HG03432 (cell line): ENCODE results near the gene BCAS3.
"Not testable (repeated sequence)": the region's sequence is repeated elsewhere in the genome, so short reads cannot be mapped to it uniquely, and the experiment has no call there.

Source experiments
- ATAC-seq: cut with Tn5 transposase; IDR thresholded peaks from one replicate; pipeline ENCODE4 v1.9.1; 2021; ENCODE audit warnings: mild to moderate bottlenecking, moderate library complexity; ENCODE audit not compliant: unreplicated experiment

Gene BCAS3

DNA sequence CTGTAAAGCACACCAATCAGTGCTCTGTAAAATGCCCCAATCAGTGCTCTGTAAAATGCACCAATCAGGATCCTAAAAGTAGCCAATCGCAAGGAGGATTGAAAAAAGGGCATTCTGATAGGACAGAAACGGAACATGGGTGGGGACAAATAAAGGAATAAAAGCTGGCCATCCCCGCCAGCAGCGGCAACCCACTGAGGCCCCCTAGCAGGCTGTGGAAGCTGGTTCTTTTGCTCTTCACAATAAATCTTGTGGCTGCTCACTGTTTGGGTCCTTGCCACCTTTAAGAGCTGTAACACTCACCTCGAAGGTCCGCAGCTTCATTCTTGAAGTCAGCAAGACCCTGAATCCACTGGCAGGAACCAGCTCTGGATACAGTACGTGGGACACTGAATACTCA lies 559.6 kb downstream of the BCAS3 start:
- no peak for ATAC-seq

- ATAC-seq: no peak
Measured at GRCh38 chr17:61238455-61238933, 560.8 kb downstream of the BCAS3 start.

- no peak for ATAC-seq
Measured at GRCh38 chr17:61239327-61239726, 561.7 kb downstream of the BCAS3 start.

GRCh38 chr17:61239953-61240352 lies 562.3 kb downstream of the BCAS3 start:
- ATAC-seq: no peak

DNA sequence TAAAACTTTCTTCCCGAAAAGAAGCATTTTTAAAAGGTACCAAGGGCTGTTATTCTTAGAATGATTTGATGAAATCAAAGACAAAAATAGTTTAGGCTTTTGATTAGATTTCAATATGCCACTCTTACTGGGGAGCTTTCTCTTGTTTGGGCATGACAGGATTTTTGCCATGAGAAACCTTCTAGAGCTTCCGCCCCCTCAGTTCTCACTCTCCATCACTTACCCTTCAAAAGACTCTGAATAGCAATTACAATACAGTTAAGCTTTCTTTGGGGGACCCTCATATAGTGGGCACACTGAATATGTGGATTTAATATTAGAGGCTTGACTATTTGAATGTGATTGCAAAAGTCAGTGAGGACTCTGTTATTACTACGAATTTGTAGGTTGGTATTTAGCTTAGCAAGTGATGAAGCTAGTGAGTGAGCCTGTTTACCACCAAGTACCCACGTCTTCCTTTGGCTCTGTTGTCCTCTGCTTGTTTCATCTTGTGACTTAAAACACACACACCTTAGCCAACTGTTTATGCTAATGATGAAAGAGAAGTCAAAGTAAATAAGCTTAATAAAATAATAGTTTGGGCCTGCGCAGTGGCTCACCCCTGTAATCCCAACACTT lies 563.3 kb downstream of the BCAS3 start:
- no peak for ATAC-seq

DNA sequence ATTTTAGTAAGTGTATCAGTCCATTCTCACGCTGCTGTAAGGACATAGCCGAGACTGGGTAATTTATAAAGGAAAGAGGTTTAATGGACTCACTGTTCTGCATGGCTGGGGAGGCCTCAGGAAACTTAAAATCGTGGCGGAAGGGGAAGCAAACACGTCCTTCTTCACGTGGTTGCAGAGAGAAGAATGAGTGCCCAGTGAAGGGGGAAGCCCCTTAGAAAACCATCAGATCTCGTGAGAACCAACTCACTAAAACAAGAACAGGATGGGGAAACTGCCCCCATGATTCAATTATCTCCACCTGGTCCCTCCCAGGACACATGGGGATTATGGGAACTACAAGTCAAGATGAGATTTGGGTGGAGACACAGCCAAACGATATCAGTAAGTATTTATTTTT lies 567.3 kb downstream of the BCAS3 start:
- ATAC-seq: not testable (repeated sequence)

- ATAC-seq: no peak
Measured at GRCh38 chr17:61245706-61246135, 568.1 kb downstream of the BCAS3 start.

- no peak for ATAC-seq
Measured at GRCh38 chr17:61247439-61247838, 569.8 kb downstream of the BCAS3 start.

- no peak for ATAC-seq
Measured at GRCh38 chr17:61248399-61248798, 570.7 kb downstream of the BCAS3 start.

- no peak for ATAC-seq
Measured at GRCh38 chr17:61249649-61250299, 572.1 kb downstream of the BCAS3 start.

DNA sequence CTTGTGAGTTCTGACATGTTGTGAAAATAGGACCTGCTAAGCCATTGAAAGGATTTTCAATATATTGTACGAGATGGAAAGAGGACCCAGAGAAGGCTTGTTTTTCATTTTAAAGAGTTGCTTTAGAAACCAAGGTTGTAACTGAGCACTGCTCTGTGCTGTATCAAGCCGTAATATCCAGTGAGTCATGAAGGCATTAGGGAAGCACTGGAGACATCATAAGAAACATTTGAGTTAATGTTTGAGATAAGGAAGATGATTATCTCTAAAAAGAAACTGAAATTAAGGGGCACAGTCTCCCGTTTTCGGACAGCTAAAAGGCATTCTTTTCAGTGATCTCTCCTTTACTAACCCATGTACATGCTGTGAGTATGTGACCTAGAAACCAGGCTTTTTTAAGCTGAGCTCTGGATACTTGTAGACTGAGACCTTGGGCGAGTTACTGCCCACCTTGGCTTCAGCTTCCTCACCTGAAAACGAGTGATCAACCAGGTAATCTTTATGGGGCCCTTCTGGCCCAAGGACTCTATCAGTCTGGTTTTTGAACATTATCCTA lies 572.8 kb downstream of the BCAS3 start:
- ATAC-seq: no peak

GRCh38 chr17:61251939-61252865 lies 574.6 kb downstream of the BCAS3 start:
- ATAC-seq: no peak

- ATAC-seq: no peak
Measured at GRCh38 chr17:61253362-61253761, 575.7 kb downstream of the BCAS3 start.

- ATAC-seq: no peak
Measured at GRCh38 chr17:61253937-61254574, 576.4 kb downstream of the BCAS3 start.

- ATAC-seq: no peak
Measured at GRCh38 chr17:61254904-61255303, 577.3 kb downstream of the BCAS3 start.

GRCh38 chr17:61255647-61256046 lies 578.0 kb downstream of the BCAS3 start:
- no peak for ATAC-seq

GRCh38 chr17:61259360-61259759 lies 581.7 kb downstream of the BCAS3 start:
- no peak for ATAC-seq

DNA sequence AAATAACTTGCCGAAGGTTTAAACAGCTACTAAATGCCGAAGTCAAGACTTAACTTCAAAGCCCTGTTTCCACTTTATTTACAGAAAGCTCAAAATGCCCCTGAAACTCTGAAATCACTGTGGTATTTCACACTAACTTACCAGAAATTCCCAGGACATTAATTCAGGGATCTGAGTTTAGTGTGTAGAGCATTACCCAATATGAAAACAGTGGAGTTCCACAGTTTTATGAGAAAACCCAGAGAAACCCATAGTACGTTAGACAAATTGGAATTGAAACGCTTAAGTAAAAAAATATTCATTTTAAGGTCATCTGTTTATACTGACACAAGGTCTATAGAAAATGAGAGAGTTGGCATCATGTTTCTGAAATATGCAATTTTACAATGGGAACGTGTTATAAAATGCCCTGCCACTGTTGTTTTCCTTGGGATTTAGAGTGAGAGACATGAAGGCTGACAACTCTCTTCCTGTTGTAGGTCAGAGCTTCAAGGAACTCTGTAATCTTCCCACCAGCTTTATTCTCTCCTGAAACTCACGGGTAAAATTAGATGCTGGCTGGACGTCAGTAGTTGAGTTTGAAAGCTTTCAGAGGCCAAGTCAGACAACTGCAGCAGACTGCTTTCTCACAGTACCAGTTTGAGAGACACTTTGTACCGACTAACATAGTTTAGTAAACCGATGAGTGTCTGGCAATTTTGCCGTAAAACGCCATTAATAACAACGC lies 582.6 kb downstream of the BCAS3 start:
- ATAC-seq: no peak

GRCh38 chr17:61261001-61261637 lies 583.5 kb downstream of the BCAS3 start:
- ATAC-seq: no peak

- ATAC-seq: no peak
Measured at GRCh38 chr17:61265397-61265796, 587.7 kb downstream of the BCAS3 start.
